GM21576 (cell line): ENCODE measurements around the gene PSMB7.

Experiments used
- ATAC-seq: cut with Tn5 transposase; IDR thresholded peaks from one replicate; pipeline ENCODE4 v1.9.1; 2021; ENCODE audit warnings: mild to moderate bottlenecking, moderate library complexity; ENCODE audit not compliant: unreplicated experiment

Gene PSMB7

DNA sequence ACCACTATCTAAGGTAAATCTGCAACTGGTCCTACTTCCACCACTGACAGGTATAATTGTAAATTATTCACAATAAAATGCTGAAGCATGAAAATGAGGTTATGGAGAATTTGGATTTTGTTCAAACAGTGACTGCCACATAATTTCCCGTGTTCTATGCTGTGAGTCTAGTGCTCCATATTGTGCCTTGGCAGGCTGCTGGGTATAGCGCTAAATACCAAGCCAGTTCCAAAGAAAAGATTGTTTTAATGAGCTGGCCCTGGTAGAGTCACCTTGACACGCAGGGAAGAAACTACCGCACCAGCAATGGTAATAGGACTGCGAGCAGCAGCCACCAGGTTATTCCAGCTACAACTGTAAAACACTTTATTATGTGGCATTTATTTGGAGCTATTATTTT is 30.4 kb downstream of the PSMB7 start:
- ATAC-seq, result no peak

DNA sequence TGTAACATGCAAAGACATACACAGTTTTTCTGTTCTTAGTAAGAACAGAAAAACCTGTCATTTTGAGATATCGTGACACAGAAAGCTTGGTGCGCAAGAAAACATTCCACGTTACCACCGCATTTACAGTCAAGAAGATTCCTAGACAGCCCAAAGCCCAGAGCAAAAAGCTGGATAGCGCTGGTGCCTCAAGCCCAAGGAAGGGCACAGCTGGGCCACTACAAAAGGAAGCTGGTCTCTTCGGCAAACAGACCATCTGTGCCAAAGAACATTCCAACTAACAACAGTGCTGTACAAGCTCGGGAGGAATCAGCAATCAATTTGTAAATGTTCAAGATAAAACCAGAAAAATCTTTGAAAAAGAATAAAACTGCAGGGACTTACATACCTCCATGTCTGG is 31.0 kb downstream of the PSMB7 start:
- no peak for ATAC-seq

- ATAC-seq, result no peak
Measured at GRCh38 chr9:124381170-124381945, 33.9 kb downstream of the PSMB7 start.

DNA sequence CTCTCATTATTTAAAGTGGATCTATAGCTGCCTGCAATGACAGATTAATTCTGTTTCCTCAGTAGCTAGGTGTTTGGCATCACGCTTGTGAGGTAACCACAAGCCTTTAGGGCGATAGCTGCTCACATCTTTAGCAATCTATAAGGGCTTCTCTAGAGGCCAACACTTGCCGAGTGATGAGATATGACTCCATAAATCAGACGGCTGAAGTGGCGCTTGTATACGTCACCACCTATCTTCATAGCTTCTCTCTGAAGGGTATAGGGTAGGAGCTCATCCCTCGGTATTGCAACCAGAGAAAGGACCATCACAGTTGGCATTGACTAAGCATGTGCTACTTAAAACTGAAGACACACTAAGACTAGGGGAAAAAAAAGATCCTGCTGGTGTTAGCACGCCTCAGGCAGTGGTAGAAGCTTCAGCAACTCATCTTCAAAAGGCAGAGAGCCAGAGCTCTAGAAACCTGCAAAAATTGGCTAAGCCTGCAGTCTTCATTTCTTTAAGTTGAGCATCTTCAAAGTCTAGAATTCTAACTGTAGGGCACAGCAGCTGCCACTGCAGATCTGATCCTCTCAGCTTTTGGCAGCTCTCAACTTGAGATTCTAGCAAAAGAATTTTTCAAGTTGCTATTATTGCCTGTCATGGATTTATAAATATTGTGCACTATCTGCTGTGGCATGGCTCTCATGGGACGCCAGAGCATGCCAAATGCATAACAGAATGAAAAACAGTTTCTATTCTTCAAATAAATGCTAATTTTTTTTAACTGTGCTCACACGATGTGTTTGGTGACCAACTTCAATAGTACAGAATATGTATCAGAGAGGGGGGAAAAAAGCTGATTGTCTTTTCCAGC is 37.5 kb downstream of the PSMB7 start:
- no peak for ATAC-seq

DNA sequence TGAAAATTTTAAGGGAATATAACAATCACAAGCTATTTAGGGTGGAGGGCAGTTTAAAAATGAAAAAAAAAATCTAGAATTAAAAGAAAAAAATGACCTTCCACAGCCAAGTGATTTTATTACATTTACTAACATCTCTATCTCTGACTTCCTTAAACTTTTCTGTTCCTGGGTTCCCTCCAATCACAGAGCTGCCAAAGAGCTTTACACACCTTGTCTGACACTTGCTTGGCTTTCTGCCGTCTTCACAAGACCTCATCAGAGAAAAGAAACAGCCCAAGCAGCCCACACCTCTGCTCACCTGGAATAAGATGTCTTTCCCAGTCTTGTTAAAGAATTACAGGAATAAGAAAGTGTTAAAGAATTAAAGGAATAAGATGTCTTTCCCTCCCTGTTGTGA is 38.9 kb downstream of the PSMB7 start:
- no peak for ATAC-seq

GRCh38 chr9:124375726-124376125 is 39.5 kb downstream of the PSMB7 start:
- no peak for ATAC-seq

DNA sequence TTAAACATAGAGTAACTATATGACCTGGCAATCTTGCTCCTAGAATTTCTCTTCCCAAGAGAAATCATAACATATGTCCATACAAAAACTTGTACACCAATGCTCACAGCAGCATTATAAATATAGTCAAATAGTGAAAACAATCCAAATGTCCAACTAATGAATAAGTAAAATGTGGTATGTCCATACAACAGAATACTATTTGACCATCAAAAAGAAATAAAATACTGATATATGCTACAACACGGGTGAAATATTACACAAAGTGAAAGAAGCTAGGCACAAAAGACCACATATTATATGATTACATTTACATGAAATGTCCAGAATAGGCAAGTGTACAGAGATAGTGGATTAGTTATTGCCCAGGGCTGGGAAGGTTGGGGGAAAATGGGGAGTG is 41.4 kb downstream of the PSMB7 start:
- ATAC-seq, result no peak

GRCh38 chr9:124373386-124373785 is 41.9 kb downstream of the PSMB7 start:
- ATAC-seq, result no peak

DNA sequence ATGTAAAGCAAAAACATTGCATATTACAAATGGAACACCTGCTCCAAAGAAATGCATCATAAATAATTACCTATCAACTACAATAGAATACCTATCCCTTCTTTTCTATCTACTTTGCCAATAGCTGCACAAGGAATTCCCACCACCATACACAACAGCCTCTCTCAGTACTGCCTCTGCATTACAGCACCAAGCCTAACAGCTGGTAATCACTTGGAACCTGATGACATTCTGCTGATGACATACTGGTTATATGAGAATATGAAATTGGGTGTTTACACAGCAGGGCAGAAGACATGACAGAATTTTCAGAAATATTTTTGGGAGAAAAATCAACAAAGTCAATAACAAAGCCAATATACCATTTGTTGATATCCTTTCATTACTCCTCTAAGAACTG is 43.2 kb downstream of the PSMB7 start:
- ATAC-seq, result no peak

- no peak for ATAC-seq
Measured at GRCh38 chr9:124370896-124371582, 44.2 kb downstream of the PSMB7 start.

DNA sequence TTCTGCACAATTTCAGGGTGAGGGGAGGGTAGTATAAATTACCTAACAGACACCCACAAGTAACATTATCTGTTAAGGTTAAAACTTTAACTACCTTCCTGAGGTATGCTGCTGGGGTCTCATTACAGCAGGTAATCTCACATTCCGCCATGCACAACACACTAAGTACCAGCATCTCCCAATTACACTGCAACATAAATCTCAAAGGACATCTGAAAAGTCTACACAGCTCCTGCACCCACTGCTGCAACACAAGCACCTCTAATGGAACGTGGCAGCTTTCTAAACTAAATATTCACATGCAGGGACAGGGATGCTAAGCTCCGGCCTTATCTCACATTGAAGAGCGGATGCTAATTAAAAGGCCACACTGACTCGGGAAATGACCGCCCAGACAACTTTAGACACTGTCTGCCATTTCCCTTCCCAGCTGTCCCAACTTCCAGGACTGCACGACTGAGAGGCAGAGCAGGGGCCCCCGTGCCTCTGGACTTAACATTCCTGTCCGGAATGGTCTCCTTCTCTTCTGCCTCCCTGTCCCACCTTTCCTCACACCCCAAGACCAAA is 45.9 kb downstream of the PSMB7 start:
- ATAC-seq, result no peak

GRCh38 chr9:124368692-124369091 is 46.5 kb downstream of the PSMB7 start:
- ATAC-seq, result no peak

GRCh38 chr9:124366476-124367220 is 48.6 kb downstream of the PSMB7 start:
- no peak for ATAC-seq

DNA sequence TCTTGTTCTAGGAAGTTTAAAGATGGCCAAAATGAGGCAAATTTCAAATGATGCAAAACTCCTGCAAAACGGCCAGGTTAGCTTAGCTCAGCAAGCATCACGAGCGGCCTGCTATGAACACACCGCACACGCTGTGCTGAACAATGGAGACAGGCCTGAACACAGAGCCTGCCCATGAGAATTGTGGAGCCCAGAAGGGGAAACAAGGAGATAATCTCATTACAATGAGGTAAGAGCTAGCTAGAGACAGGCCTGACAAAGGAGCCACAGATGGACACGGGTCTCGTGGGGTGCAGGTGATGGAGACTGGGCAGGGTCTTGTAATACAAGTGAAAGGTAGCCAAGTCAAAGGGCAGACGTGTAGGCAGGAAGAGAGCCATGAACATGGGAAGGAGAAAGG is 50.2 kb downstream of the PSMB7 start:
- ATAC-seq, result no peak

DNA sequence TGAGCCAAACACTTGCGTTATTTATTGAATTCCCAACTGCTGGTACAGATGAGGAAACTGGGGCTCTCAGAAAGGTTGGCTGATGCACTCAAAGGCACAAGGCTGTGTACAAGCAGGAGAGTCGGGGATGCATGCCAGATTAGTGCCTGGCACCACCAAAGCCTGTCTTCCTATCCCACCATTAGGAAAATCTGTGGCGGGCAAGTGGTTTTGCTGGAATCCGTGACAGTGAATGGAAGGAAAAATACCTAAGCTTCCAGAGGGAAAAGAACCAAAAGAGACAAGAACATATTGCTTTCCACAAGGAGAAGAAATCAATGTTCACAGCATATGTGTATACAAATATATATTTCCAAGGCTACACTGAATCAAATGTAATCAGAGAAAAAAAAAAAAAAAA is 51.1 kb downstream of the PSMB7 start:
- ATAC-seq, result no peak

- no peak for ATAC-seq
Measured at GRCh38 chr9:124363326-124364096, 51.7 kb downstream of the PSMB7 start.

DNA sequence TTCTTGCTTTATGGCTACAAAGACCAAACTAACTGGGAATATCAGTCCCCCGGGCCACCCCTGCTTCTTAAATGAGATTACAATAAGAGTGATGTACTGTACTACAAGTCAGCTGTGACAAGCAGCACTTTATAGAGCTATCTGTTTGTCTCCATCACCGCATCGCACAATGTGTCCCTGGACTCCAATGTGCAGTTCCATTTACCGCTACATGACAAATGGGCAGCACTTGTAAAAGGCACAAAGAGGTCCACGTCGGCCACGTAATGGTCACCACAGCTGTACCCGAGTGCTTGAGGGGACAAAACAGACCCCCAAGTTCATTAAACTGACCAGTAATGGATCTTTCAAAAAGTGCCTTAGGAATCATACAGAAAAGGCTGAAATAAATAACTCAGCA is 54.1 kb downstream of the PSMB7 start:
- no peak for ATAC-seq

GRCh38 chr9:124359855-124360678 is 55.2 kb downstream of the PSMB7 start:
- no peak for ATAC-seq

GRCh38 chr9:124359426-124359825 is 55.8 kb downstream of the PSMB7 start:
- ATAC-seq, result no peak
